Activated effector memory CD4-positive, alpha-beta T cell treated with anti-CD3 and anti-CD28 coated beads, Interleukin-2, amount 50 U/mL, for 16 hours (primary cell): ENCODE data around the gene THUMPD3.

Source experiments
- DNase-seq: peaks from one replicate; pipeline ENCODE4 v3.0.0-alpha.2; 2020

THUMPD3 gene

GRCh38 chr3:9397906-9398699 is 35.2 kb downstream of the THUMPD3 start:
- DNase-seq = no peak

GRCh38 chr3:9398700-9399336 is 36.0 kb downstream of the THUMPD3 start:
- no peak for DNase-seq

GRCh38 chr3:9399337-9399703 is 36.5 kb downstream of the THUMPD3 start:
- no peak for DNase-seq

GRCh38 chr3:9399746-9400145 is 36.9 kb downstream of the THUMPD3 start:
- DNase-seq = no peak

GRCh38 chr3:9400616-9401015 is 37.8 kb downstream of the THUMPD3 start:
- no peak for DNase-seq

GRCh38 chr3:9401986-9402385 is 39.1 kb downstream of the THUMPD3 start:
- no peak for DNase-seq

GRCh38 chr3:9402410-9403228 is 39.8 kb downstream of the THUMPD3 start:
- DNase-seq = no peak

- no peak for DNase-seq
Measured at GRCh38 chr3:9403463-9403862, 40.6 kb downstream of the THUMPD3 start.

- DNase-seq = no peak
Measured at GRCh38 chr3:9404680-9405079, 41.8 kb downstream of the THUMPD3 start.

- no peak for DNase-seq
Measured at GRCh38 chr3:9405756-9406155, 42.9 kb downstream of the THUMPD3 start.

- no peak for DNase-seq
Measured at GRCh38 chr3:9406856-9407626, 44.2 kb downstream of the THUMPD3 start.

- DNase-seq = no peak
Measured at GRCh38 chr3:9408061-9408460, 45.2 kb downstream of the THUMPD3 start.

- DNase-seq = no peak
Measured at GRCh38 chr3:9408546-9408945, 45.7 kb downstream of the THUMPD3 start.

- DNase-seq = no peak
Measured at GRCh38 chr3:9409981-9410854, 47.4 kb downstream of the THUMPD3 start.

- no peak for DNase-seq
Measured at GRCh38 chr3:9411302-9411701, 48.4 kb downstream of the THUMPD3 start.

GRCh38 chr3:9412293-9412692 is 49.4 kb downstream of the THUMPD3 start:
- no peak for DNase-seq

GRCh38 chr3:9414826-9415225 is 52.0 kb downstream of the THUMPD3 start:
- DNase-seq = no peak

GRCh38 chr3:9415485-9416138 is 52.8 kb downstream of the THUMPD3 start:
- no peak for DNase-seq

- DNase-seq = no peak
Measured at GRCh38 chr3:9416139-9416780, 53.4 kb downstream of the THUMPD3 start.

- DNase-seq = no peak
Measured at GRCh38 chr3:9420850-9421549, 58.1 kb downstream of the THUMPD3 start.
